NCI-H1694 treated with DMSO at 0.1 percent for 48 hours (cell line): ENCODE measurements around the gene LTA4H.

Experiments
- DNase-seq: peaks from one replicate; lab custom pipeline; 2025; lab: John Stamatoyannopoulos, UW

LTA4H gene

GRCh38 chr12:96057986-96058553, 22.7 kb upstream of the LTA4H start:
- DNase-seq: peak; percentile 3

GRCh38 chr12:96056646-96057455, 21.5 kb upstream of the LTA4H start:
- DNase-seq: no peak

GRCh38 chr12:96054244-96054610, 18.8 kb upstream of the LTA4H start:
- DNase-seq: no peak

DNA sequence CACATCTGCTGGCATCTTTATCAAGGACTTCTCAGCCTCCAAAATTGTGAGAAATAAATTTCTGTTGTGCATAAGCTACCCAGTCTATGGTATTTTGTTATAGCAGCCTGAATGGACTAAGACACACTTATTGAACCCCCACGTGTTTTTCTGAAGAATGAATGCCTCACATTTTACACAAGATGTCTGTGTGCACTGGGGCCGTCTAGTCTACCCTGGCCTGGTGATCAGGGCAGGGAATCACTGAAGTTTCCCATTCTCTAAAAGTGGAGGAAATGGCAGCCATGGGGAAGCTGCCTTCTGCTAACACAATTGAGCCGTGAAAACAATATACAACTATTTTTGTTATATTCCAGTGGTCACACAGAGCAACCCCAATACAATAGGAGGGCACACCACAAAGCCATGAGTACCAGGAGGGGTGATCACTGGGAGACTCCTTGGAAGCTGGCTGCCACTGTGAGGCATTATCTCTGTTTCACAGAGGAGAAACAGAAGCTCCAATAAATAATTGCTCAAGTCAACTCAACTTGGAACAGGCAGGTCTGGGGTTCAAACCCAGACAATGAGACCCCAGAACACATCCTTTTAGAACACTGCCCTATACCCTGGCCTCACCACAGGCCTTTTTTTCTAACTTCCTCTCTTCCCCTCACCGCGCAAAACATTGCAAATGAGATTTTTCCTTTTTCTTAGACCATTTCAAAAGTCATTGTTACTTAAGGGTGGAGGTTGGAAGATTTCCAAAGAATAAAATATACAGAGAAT, 18.3 kb upstream of the LTA4H start:
- DNase-seq: no peak

DNA sequence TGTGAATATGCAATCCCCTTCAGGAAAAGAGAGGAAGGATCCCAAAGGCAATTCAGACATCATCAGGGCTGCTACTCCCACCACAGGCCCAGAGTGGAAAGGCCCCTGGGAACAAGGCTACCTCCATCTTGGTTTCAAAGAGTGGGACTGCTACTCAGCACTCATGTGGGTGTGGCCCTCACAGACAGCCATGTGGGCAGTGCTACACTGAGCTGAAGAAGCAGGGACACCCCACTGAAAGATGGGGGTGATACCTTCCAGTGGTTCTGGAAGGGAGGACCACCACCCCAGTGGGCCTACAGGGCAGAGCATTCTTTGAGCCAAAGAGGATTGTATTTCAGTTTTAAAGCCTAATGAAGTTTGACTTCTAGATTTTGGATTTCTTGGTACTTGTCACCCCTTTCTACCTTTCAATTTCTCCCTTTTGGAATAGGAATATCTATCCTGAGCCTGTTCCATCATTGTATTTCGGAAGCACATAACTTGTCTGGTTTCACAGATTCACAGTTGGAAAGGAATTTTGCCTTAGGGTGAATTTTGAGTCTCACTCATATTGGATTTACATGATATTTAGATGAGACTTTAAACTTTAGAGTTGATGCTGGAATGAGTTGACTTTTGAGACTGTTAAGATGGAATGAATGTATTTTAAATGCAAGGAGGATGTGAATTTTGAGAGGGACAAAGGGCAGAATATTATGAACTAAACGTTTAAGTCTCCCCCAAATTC, 16.5 kb upstream of the LTA4H start:
- no peak for DNase-seq

DNA sequence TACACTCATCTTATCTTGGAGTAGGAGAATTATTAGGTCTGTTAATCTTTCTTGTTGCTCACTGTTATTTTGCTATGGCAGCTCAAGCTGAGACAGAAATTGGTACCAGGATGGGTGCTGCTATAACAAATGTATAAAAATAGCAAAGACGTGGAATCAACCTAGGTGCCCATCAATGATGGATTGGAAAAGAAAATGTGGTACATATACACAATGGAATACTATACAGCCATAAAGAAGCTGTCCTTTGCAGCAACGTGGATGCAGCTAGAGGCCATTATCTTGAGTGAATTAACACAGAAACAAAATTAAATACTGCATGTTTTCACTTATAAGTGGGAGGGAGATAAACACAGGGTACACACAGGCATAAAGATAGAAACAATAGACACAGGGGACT, 14.8 kb upstream of the LTA4H start:
- DNase-seq: no peak

- no peak for DNase-seq
Observed at GRCh38 chr12:96049101-96049500, 13.7 kb upstream of the LTA4H start.

DNA sequence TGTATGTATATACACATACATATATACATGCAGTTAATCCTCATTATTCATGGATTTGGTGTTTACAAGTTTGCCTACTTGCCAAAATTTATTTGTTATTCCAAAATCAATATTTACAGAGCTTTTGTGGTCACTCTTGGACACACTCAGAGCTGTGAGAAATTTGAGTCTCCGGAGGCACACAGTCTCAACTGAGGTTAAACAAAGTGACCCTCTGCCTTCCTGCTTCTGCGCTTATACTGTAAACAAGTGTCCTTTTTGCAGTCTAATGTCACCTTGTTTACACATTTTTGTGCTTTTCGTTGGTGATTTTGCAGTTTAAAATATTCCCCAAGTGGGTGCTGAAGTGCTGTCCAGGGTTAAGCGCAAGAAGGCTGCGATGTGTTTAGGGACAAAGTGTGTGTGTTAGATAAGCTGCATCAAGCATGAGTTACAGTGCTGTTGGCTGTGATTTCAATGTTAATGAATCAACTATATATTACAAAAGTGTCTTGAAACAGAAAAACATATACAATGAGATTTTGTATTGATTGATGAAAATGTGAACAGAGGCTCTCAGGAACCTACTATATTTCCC, 13.1 kb upstream of the LTA4H start:
- DNase-seq: no peak

GRCh38 chr12:96047229-96048211, 12.1 kb upstream of the LTA4H start:
- peak; percentile 45 for DNase-seq

DNA sequence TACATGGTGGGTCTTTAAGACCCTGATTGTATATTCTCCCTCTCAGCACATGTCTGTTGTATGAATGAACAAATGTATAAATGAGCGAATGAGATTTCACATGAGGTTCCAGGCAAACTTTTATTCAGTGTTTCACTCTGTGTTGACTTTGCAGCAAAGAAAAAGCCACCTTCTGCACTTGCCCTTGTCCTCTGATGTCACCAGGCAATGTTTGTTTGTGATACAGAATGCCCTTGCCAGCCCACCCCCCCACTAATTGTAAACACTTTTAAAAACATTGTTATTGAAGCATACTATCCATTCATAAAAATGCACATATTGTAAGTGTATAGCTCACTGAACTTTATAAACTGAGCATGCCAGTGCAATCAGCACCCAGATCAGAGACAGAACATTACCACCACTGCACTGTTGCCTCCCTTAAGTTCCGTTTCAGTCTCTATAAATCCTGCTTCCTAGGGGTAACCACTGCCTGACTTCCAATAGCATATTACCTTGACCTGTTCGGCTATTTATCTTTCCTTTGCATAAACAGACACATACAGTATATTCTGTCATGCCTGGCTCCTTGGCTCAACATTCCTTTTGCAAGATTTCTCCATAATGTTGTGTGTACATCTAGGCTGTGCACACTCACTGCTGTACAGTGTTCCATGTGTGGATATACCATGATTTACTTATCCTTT, 11.3 kb upstream of the LTA4H start:
- DNase-seq: no peak

DNA sequence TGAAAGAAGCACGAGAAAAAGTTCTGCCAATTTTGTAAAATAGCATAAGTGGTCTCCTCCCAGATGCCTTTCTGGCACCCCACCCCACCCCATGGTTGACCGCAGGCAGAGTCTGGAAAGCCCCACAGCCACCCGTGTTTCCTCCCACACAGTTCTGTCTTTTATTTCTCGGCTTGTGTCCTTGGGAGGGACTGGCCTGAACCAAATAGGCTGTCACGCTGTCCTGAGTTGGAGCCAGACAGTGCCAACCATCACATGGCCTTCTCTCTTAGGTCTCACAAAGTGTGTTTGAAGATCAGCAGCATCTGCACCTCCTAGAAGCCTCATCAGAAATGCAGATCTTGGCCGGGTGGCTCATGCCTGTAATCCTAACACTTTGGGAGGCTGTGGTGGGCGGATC, 10.2 kb upstream of the LTA4H start:
- no peak for DNase-seq

GRCh38 chr12:96044943-96045290, 9.5 kb upstream of the LTA4H start:
- DNase-seq: no peak

DNA sequence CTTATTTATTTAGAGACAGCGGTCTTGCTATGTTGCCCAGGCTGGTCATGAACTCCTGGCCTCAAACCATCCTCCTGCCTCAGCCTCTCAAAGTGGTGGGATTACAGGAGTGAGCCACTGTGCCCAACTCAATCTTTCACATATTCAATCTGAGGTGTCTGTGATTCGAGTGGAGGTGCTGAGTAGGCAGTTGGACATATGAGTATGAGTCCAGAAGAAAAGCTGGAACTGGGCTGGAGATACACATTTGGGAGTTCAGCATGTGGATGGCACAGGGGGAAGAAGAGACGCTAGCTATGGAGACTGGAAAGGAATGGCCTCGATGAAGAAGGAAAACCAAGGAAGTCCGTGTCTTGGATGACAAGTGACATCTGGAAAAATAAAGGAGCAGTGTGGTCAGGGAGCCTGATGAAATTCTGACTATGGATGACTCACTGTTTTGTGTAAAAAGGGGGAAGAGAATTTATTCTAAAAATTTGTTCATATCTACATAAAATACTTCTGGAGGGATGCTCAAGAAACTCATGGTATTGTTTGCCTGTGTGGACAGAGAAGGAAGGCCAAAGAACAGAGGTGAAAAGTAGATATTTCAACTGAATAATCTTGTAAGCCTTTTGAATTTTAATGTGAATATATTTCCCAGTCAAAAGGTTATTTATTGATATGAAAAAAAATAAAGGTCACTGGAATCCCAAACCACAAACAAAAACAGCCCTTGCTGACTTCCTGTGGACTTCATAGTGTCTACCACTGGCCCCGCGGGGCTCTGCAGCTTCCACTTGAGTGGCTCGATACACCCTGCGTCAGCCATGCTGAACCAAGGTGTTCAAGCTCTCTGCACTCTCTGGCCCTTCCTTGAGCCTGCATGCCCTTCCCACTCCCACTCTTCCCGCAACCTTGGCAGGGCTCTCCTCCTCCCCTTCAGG, 8.9 kb upstream of the LTA4H start:
- DNase-seq: no peak

- no peak for DNase-seq
Observed at GRCh38 chr12:96041181-96041580, 5.8 kb upstream of the LTA4H start.

GRCh38 chr12:96040305-96041133, 5.1 kb upstream of the LTA4H start:
- DNase-seq: no peak

DNA sequence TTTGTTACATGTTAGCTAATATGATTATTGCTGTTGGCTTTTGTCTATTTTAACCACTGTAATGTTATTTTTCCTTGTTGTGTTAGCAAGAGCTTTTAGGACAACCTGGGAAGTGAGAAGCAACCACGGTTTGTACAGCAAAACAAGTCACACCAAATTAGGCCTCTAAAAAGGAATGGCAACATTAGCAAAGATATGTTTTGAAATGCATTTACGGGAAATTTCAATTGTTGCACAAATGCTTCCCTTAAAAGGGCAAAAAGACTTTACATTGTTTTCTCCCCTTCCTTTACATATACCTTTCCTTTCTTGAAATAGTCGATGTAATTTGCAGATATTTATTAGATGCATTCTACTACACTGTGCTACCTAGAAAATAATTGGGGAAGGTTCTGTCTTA, 4.1 kb upstream of the LTA4H start:
- DNase-seq: no peak

DNA sequence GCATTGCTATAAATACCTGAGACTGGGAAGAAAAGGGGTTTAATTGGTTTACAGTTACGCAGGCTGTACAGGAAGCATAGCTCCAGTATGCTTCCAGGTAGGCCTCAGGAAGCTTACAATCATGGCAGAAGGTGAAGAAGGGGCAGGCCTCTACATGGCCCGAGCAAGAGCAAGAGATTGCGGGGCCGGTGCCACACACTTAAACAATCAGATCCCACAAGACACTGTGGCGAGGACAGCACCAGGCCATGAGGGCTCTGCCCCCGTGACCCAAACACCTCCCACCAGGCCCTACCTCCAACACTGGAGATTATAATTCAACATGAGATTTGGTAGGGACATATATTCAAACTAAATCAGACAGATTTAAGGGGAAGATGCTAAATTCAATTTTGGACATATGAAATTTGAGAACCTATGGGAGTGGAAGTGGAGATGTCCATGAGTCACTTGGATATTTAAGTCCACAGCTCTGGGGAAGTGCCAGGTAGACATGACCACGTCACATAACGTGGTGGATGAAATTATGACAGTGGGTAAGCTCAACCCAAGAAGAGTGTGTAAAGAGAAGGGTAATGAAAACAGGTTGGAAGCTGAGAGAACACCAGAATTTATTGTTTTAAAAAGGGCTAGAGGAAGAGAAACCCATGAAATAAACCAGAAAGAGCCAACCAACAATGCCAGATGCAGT, 1.5 kb upstream of the LTA4H start:
- no peak for DNase-seq
